K562 (cell line): ENCODE results near the gene MICALL2. TPM values are rescaled to one million over a fixed set of nuclear protein-coding genes. Genes with fewer than 3 reads are reported as not detected.
A peak's percentile ranks its signal among the peaks of the same experiment; 100 is the strongest.

Experiments
- ATAC-seq: fragments of 200-7000 bp; cut with Tn5 transposase; 3 replicates; pipeline ENCODE4 v1.9.1; 2020; ENCODE audit warnings: moderate library complexity
- Bru-seq: library from RNA; stranded (reverse); fragments of 400-500 nt; gene quantifications from one replicate; lab custom pipeline; 2021; lab: Mats Ljungman, UMichigan
- BruChase-seq, 2 experiments: library from RNA; stranded (reverse); fragments of 400-500 nt; gene quantifications; one replicate each; lab custom pipeline; 2021; lab: Mats Ljungman, UMichigan
- BruUV-seq: library from RNA; stranded (reverse); fragments of 400-500 nt; replicated peaks from 2 replicates; lab custom pipeline; 2021; lab: Mats Ljungman, UMichigan
- CTCF ChIA-PET: fragments of 300-600 bp; formaldehyde crosslinking; extraction: SDS; loops from one replicate; lab custom pipeline; 2021; ENCODE audit warnings: low intra/inter-chr PET ratio; lab: Yijun Ruan, JAX
- POLR2A ChIA-PET: fragments of 300-600, 350-650 bp; sonication (Branson Sonifier 250); formaldehyde crosslinking; extraction: SDS; loops from one replicate; lab custom pipeline; 2021; ENCODE audit warnings: antibody characterized with exemption, inconsistent platforms; lab: Yijun Ruan, JAX
- DNase-seq, 4 experiments: peaks; one replicate each; pipeline versions ENCODE4 v3.0.0 to v3.0.0-alpha.2; 2011 to 2018; ENCODE audit warnings: low spot score in 3 of 4, mixed read lengths in 3 of 4; ENCODE audit errors: extremely low read depth in 1 of 4
- FAIRE-seq: peaks from 2 replicates; lab custom pipeline; 2011; peaks lifted over from hg19 to GRCh38; lab: Jason Lieb, UNC
- H2AFZ ChIP-seq: 2 replicates; pipeline ENCODE4 v1.6.0; 2011; ENCODE audit warnings: low read depth, low read length, control low read depth, inconsistent platforms
- H3K27ac ChIP-seq: fragments of 200-600 bp; 3 replicates; pipeline ENCODE4 v1.8.0; 2011; ENCODE audit warnings: low read depth, mild to moderate bottlenecking, control low read depth, inconsistent platforms, low read length, moderate library complexity, mixed read lengths; ENCODE audit errors: extremely low read depth
- H3K27me3 ChIP-seq, 2 experiments: fragments of 300-600 bp in 1 of 2; 2 replicates in 1 of 2; 3 replicates in 1 of 2; pipeline versions ENCODE4 v1.6.0 to v1.8.0; 2011; ENCODE audit warnings: inconsistent platforms in 2 of 2, low read length in 2 of 2, mild to moderate bottlenecking in 1 of 2, mixed read lengths in 1 of 2, moderate library complexity in 1 of 2; ENCODE audit not compliant: control insufficient read depth in 2 of 2, insufficient read depth in 2 of 2
- H3K36me3 ChIP-seq: fragments of 300-600 bp; 3 replicates; pipeline ENCODE4 v1.8.0; 2011; ENCODE audit warnings: mild to moderate bottlenecking, low read length, inconsistent platforms; ENCODE audit not compliant: control insufficient read depth, insufficient read depth
- H3K4me1 ChIP-seq, 2 experiments: fragments of 200-600 bp in 1 of 2; replicated peaks in 1 of 2; 2 replicates in 1 of 2; 3 replicates in 1 of 2; pipeline versions ENCODE4 v1.5.1 to v1.8.0; 2011; ENCODE audit warnings: inconsistent platforms in 2 of 2, low read length in 2 of 2, mild to moderate bottlenecking in 1 of 2, mixed read lengths in 1 of 2, moderate library complexity in 1 of 2; ENCODE audit not compliant: control insufficient read depth in 2 of 2, insufficient read depth in 2 of 2
- H3K4me2 ChIP-seq: 2 replicates; pipeline ENCODE4 v1.6.1; 2011; ENCODE audit warnings: low read length, control low read depth, inconsistent platforms, mixed read lengths; ENCODE audit not compliant: insufficient read depth
- H3K4me3 ChIP-seq: fragments of 200-600 bp; sonication (generic), shearing (Covaris generic); 2 replicates; pipeline ENCODE4 v1.5.1; 2016; ENCODE audit warnings: control low read depth, inconsistent platforms
- H3K79me2 ChIP-seq: fragments of 200-600 bp; 3 replicates; pipeline ENCODE4 v1.8.0; 2011; ENCODE audit warnings: low read length, inconsistent platforms; ENCODE audit not compliant: control insufficient read depth, insufficient read depth
- H3K9ac ChIP-seq, 2 experiments: 2 replicates each; pipeline versions ENCODE4 v1.6.0 to v1.6.1; 2011; ENCODE audit warnings: low read depth in 2 of 2, low read length in 2 of 2, control low read depth in 1 of 2, inconsistent platforms in 1 of 2, mild to moderate bottlenecking in 1 of 2, mixed read lengths in 1 of 2; ENCODE audit not compliant: insufficient read depth in 1 of 2
- H3K9me1 ChIP-seq: one replicate; pipeline ENCODE4 v1.6.0; 2011; ENCODE audit warnings: inconsistent platforms, mild to moderate bottlenecking, low read length, moderate library complexity; ENCODE audit not compliant: control insufficient read depth, insufficient read depth
- H3K9me3 ChIP-seq: replicated peaks from 2 replicates; pipeline ENCODE4 v1.5.1; 2011; ENCODE audit warnings: low read depth, low read length, inconsistent platforms; ENCODE audit not compliant: control insufficient read depth, insufficient read depth
- H4K20me1 ChIP-seq: replicated peaks from 2 replicates; pipeline ENCODE4 v1.6.1; 2011; ENCODE audit warnings: low read length, inconsistent platforms, mixed read lengths; ENCODE audit not compliant: control insufficient read depth, insufficient read depth
- CBX8 ChIP-seq: fragments of 200-600 bp; sonication (generic); IDR thresholded peaks from 2 replicates; pipeline ENCODE4 v1.6.1; 2012; ENCODE audit warnings: borderline replicate concordance, mixed run types, low read depth, mild to moderate bottlenecking, moderate library complexity, mixed read lengths, low read length, control low read depth, inconsistent platforms; ENCODE audit not compliant: poor library complexity, severe bottlenecking; ENCODE audit errors: extremely low read depth
- CTBP1 ChIP-seq: fragments of 450-650 bp; IDR thresholded peaks from 2 replicates; pipeline ENCODE4 v1.6.1; 2016; ENCODE audit warnings: borderline replicate concordance
- HDAC6 ChIP-seq: IDR thresholded peaks from 2 replicates; pipeline ENCODE4 v1.6.1; 2012; ENCODE audit warnings: low read depth, mild to moderate bottlenecking, control low read depth, inconsistent platforms, low read length, moderate library complexity
- KLF16 ChIP-seq: IDR thresholded peaks from 2 replicates; pipeline ENCODE4 v1.6.1; 2016; ENCODE audit warnings: antibody characterized with exemption
- MTF1 ChIP-seq: fragments of 250-450 bp; sonication (Bioruptor Pico); IDR thresholded peaks from 2 replicates; pipeline ENCODE4 v1.9.0; 2021; ENCODE audit warnings: moderate library complexity, mild to moderate bottlenecking, inconsistent platforms, borderline replicate concordance
- PHB2 ChIP-seq: fragments of 450-650 bp; IDR thresholded peaks from 2 replicates; pipeline ENCODE4 v1.6.1; 2017; ENCODE audit warnings: low read depth
- PTRF ChIP-seq: fragments of 450-650 bp; IDR thresholded peaks from 2 replicates; pipeline ENCODE4 v1.6.1; 2016; ENCODE audit warnings: mild to moderate bottlenecking, missing genetic modification characterization, missing compliant biosample characterization
- ZNF316 ChIP-seq: fragments of 450-650 bp; IDR thresholded peaks from 2 replicates; pipeline ENCODE4 v1.6.1; 2016
- WGBS: fragments of 100-300 bp; shearing (Covaris generic); methylation state at CpG from one replicate; pipeline ENCODE4 v1.1.6; 2016; ENCODE audit warnings: low coverage, mixed read lengths; ENCODE audit not compliant: insufficient coverage; ENCODE audit errors: missing lambda C conversion rate; 5-methylcytosine and 5-hydroxymethylcytosine counted together
- in situ Hi-C: fragments of 300-500 bp; cut with MboI; formaldehyde crosslinking; loops from 4 replicates; pipeline ENCODE4 v1.15.0; 2018; ENCODE audit warnings: inconsistent platforms, mixed read lengths
- intact Hi-C: fragments of 100-400 bp; cut with micrococcal nuclease; formaldehyde crosslinking; loops from 2 replicates; pipeline ENCODE4 v1.14.2; 2022
- long read RNA-seq, 3 experiments: library from polyadenylated mRNA in 2 of 3; library from RNA in 1 of 3; unstranded in 2 of 3; stranded (forward) in 1 of 3; transcript quantifications; one replicate each; pipeline ENCODE4 v2.0.0, GENCODE V29; 2019 to 2022
- polyA minus RNA-seq, 3 experiments: library from RNA; depleted of rRNA, polyadenylated mRNA; stranded (reverse); fragments of >200 nt; gene quantifications; 2 replicates each; pipeline ENCODE4 v1.2.3, GENCODE V29; 2011
- polyA plus RNA-seq, 8 experiments: library from polyadenylated mRNA; depleted of rRNA in 4 of 8; stranded (reverse) in 5 of 8; unstranded in 3 of 8; fragments of >200 nt; fragmentation: Nextera tagmentation in 2 of 8; fragmentation: Illumina TruSeq in 1 of 8; extraction: Ambion mirVana in 2 of 8; extraction: Trizol in 1 of 8; gene quantifications; 2 replicates each; pipeline versions ENCODE4 v1.2.1 to v1.2.3, GENCODE V29; 2011 to 2014; ENCODE audit warnings: inconsistent platforms in 1 of 8, missing spikeins in 1 of 8
- total RNA-seq, 7 experiments: library from RNA; depleted of rRNA in 6 of 7; stranded (reverse); fragments of >200 nt in 6 of 7; fragmentation: Illumina TruSeq in 2 of 7; extraction: Trizol in 2 of 7; gene quantifications; 2 replicates each; pipeline versions ENCODE4 v1.2.1 to v1.2.3, GENCODE V29; 2011 to 2021; ENCODE audit warnings: low replicate concordance in 1 of 7
- TF ChIP-seq, protein P1 (sequence below): fragments of 450-650 bp; IDR thresholded peaks from 2 replicates; pipeline ENCODE4 v1.6.1; 2017; ENCODE audit warnings: antibody characterized with exemption
- TF ChIP-seq, protein P2 (sequence below): sonication (generic); formaldehyde crosslinking; IDR thresholded peaks from 2 replicates; pipeline ENCODE4 v1.8.0; 2022; ENCODE audit warnings: mild to moderate bottlenecking, missing genetic modification reagents

MICALL2 gene
- total RNA-seq (2011; cell fraction: chromatin; rRNA removed; ENCODE audit: low replicate concordance) = 266 and 844 TPM in 2 replicates
- total RNA-seq (2011; cell fraction: nucleolus; rRNA removed) = 502 and 577 TPM in 2 replicates
- 359 and 406 TPM in 2 replicates for total RNA-seq (2011; cell fraction: nucleoplasm; rRNA removed)
- total RNA-seq (2014; rRNA removed) (59.0 and 71.5 TPM in 2 replicates), total RNA-seq (2014; rRNA removed; fragmentation: Illumina TruSeq; extraction: Trizol) (6.9 and 9.5 TPM in 2 replicates), total RNA-seq (2015; rRNA removed; fragmentation: Illumina TruSeq; extraction: Trizol) (26.9 and 32.7 TPM in 2 replicates), total RNA-seq (2021) (102 and 103 TPM in 2 replicates), polyA plus RNA-seq (2011; rRNA removed) (17.0 and 42.5 TPM in 2 replicates), polyA plus RNA-seq (2014; fragmentation: Illumina TruSeq; extraction: Trizol) (13.2 and 29.8 TPM in 2 replicates), polyA plus RNA-seq (2014; fragmentation: Nextera tagmentation; extraction: Ambion mirVana) (1 to 10 TPM; 1.8 to 2.2 TPM), polyA plus RNA-seq (2014; rRNA removed) (91.2 and 99.3 TPM in 2 replicates), polyA minus RNA-seq (2011; rRNA and poly(A)+ RNA removed) (53.2 and 57.7 TPM in 2 replicates), Bru-seq, nascent RNA (percentile 75 among the genes with signal in this experiment), BruChase-seq, experiment 1, labeled RNA remaining after a 2-hour chase (percentile 64 among the genes with signal in this experiment), BruChase-seq, experiment 2, labeled RNA remaining after a 6-hour chase (percentile 69 among the genes with signal in this experiment)
- 14.6 and 28.0 TPM in 2 replicates for polyA plus RNA-seq (2011; cell fraction: cytosol; rRNA removed)
- polyA plus RNA-seq (2011; cell fraction: nucleus; rRNA removed) = 444 and 528 TPM in 2 replicates
- 61.2 and 74.6 TPM in 2 replicates for polyA plus RNA-seq (2012)
- polyA minus RNA-seq (2011; cell fraction: cytosol; rRNA and poly(A)+ RNA removed) = 17.9 and 22.2 TPM in 2 replicates
- polyA minus RNA-seq (2011; cell fraction: nucleus; rRNA and poly(A)+ RNA removed) = 91.7 and 109 TPM in 2 replicates
- long read RNA-seq, experiment 1, transcript MICALL2-209 (8 exons, 1,855 nt) = minor isoform, 6 of 217 reads
- long read RNA-seq, experiment 1, transcript MICALL2-201 (17 exons, 3,121 nt) = minor isoform, 5 of 217 reads
- long read RNA-seq, experiment 1, transcript MICALL2-204 (10 exons, 2,080 nt) = major isoform, 8 of 217 reads
- long read RNA-seq, experiment 1, partial matches to known transcripts = 126 of 217 reads
- long read RNA-seq, experiment 1, other reads (novel, unspliced or antisense) = 71 of 217 reads
- long read RNA-seq, experiment 2, transcript MICALL2-201 (17 exons, 3,121 nt) = major isoform, 14 of 62 reads
- long read RNA-seq, experiment 2, partial matches to known transcripts = 28 of 62 reads
- long read RNA-seq, experiment 2, other reads (novel, unspliced or antisense) = 18 of 62 reads
- long read RNA-seq, experiment 3, partial matches to known transcripts = 6 of 13 reads
- long read RNA-seq, experiment 3, other reads (novel, unspliced or antisense) = 4 of 13 reads

DNA sequence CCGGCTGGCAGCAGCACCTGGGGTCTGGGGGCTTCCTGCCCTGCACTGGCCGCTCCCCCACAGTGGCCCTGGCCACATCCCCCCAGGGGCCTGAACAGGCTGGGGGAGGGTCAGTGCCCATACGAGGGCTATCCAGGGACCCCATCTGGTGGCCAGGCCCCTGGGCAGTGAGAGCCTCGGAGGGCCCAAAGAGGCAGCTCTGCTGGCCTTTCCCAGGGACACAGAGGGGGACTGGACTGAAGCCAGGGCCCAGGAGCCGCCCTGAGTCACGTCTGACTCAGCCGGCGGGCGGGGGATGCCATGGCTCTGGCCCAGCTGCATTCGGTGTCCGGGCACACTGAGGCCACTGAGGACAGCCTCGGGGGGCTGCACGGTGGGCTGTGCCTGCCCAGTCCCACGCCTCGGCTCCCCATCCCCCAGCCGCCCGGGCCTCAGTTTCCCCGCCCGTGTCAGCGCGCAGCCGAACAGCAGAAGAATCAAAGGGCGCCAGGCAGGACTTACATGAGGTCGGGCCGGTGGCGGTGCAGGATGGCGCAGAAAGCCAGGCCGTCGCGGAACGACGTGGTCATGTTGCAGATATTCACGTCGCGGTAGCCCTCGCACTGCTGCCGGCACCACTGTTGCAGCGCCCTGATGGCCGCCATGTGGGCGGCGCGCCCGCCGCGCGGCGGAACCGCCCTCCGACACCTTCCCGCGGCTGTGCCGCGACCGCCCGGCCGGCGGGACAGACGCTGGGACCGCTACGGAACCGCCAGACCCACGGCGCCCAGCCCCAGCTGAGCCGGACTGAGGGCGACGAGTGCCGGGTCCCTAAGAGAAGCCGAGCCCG, at the start of gene MICALL2:
Gene MICALL2, minus strand, starts transcription at position 788 of the 829 bp plus-strand sequence. Its CDS starts 144 bp downstream, at position 644.
- peaks cover 67% of the 10 kb centered on the region for H3K79me2 ChIP-seq
- H3K9ac ChIP-seq = peak within 1 kb of the TSS; percentile 81 to 97
- no peaks in the 10 kb centered on the region for H3K27me3 ChIP-seq
- peak within 1 kb of the TSS; percentile 96 for H3K27ac ChIP-seq
- H3K4me1 ChIP-seq = peaks cover 45 to 95% of the 10 kb centered on the region in 2 experiments
- in situ Hi-C loops (no loop called here), intact Hi-C loops (no loop called here)
- H3K4me2 ChIP-seq = peak within 1 kb of the TSS; percentile 95
- peak within 1 kb of the TSS; percentile 54; the same call in 1 of the 2 replicates for H2AFZ ChIP-seq
- DNase-seq (peak; percentile 60 to 86 (median 74)), ATAC-seq (peak; percentile 60), FAIRE-seq (peak; percentile 76)
- no peaks in the 10 kb centered on the region for H3K9me1 ChIP-seq
- ChIA-PET POLR2A (interaction anchor here (0.6 to 1.3 kb wide), 5 partner anchors 9 to 844 kb away, joined by 3 to 6 read pairs (median 4); no protein-coding TSS in a partner anchor), CTCF (no interaction called here)
- BruUV-seq = TSS peak; percentile 68
- peaks cover 12% of the 10 kb centered on the region; the same call in 1 of the 3 replicates for H3K36me3 ChIP-seq
- no peaks in the 10 kb centered on the region; the same call in 1 of the 2 replicates for H4K20me1 ChIP-seq
- H3K9me3 ChIP-seq = no peaks in the 10 kb centered on the region
- WGBS = under 1% methylated on average over 34 of the region's 69 CpGs
- H3K4me3 ChIP-seq = peak within 1 kb of the TSS; percentile 92
- TF ChIP-seq, protein P1, sequence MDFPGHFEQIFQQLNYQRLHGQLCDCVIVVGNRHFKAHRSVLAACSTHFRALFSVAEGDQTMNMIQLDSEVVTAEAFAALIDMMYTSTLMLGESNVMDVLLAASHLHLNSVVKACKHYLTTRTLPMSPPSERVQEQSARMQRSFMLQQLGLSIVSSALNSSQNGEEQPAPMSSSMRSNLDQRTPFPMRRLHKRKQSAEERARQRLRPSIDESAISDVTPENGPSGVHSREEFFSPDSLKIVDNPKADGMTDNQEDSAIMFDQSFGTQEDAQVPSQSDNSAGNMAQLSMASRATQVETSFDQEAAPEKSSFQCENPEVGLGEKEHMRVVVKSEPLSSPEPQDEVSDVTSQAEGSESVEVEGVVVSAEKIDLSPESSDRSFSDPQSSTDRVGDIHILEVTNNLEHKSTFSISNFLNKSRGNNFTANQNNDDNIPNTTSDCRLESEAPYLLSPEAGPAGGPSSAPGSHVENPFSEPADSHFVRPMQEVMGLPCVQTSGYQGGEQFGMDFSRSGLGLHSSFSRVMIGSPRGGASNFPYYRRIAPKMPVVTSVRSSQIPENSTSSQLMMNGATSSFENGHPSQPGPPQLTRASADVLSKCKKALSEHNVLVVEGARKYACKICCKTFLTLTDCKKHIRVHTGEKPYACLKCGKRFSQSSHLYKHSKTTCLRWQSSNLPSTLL = no peak
- TF ChIP-seq HDAC6 (no peak), ZNF316 (peak; percentile 69), CTBP1 (peak; percentile 36; the same call in 1 of the 2 replicates), KLF16 (no peak), PTRF (no peak), PHB2 (no peak), MTF1 (CRISPR knock-in tag) (no peak), CBX8 (no peak)
- TF ChIP-seq, protein P2, sequence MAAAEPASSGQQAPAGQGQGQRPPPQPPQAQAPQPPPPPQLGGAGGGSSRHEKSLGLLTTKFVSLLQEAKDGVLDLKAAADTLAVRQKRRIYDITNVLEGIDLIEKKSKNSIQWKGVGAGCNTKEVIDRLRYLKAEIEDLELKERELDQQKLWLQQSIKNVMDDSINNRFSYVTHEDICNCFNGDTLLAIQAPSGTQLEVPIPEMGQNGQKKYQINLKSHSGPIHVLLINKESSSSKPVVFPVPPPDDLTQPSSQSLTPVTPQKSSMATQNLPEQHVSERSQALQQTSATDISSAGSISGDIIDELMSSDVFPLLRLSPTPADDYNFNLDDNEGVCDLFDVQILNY (CRISPR knock-in tag) = peak; percentile 87; the same call in 1 of the 2 replicates
